CD1c-positive myeloid dendritic cell (primary cell): ENCODE measurements around the gene COPS6.

Source experiments
- DNase-seq: peaks from one replicate; pipeline ENCODE4 v3.0.0-alpha.2; 2016; ENCODE audit errors: extremely low spot score

Gene COPS6

GRCh38 chr7:100088621-100089457 is at the start of gene COPS6:
TSS of gene COPS6 (plus strand) at chr7:100088969. CDS start at chr7:100088991, 22 bp downstream.
- DNase-seq, result peak; percentile 88

GRCh38 chr7:100040575-100040974 is 48.2 kb upstream of the COPS6 start:
- DNase-seq, result no peak

DNA sequence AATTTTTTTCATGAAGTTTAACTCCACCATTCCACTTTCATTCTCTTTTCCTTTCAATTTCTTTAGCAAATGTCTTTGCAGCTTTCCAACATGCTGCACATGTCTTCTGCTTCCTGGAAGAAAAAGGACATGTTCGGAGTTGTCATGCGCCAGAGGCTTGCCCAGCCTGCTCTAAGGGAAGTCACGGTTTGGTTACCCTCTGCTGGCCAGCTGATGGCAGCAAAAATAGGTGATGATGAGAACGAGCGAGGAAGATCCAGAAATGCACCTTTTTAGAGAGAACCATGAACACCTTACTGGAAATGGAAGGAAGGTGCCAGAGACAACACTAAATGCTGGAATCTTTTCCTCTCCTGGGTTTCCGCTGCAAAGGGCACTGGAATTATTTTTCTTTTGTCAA is 44.1 kb upstream of the COPS6 start:
- peak; percentile 23 for DNase-seq

DNA sequence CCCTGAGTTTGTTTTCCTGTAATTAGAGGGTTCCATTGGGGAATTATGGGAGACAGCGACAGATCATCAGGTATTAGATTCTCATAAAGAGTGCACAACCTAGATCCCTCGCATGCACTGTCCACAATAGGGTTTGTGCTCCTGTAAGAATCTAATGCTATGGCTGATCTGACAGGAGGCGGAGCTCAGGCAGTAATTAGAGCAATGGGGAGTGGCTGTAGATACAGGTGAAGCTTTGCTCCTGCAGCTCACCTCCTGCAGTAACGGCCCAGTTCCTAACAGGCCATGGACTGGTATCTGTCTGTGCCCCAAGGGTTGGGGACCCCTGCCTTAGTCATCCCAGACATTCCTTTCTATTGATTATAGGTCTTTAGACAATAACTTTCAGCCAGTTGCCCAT is 40.1 kb upstream of the COPS6 start:
- no peak for DNase-seq

GRCh38 chr7:100049441-100050291 is 39.1 kb upstream of the COPS6 start, which contains the start of gene ZSCAN21:
TSS of gene ZSCAN21 (plus strand) at chr7:100049774. CDS start at chr7:100057007, 7,233 bp downstream.
- peak; percentile 87 for DNase-seq

DNA sequence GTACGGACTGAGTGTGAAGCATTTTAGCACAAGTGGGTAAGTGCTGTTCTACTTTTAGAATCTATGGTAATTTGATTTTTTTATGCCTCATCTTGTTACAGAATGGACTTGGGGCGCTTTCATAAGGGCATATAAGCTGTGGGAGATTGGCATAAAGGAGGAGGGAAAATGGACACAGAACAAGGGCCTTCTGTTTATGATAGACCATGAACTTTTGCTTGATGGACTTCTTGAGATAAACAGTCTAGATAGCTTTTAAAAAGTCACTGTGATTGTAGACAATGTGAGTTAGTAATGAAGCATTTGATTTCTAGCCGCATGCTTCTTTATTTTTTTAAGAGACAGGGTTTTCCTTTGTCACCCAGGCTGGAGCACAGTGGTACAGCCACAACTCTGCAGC is 37.2 kb upstream of the COPS6 start:
- DNase-seq, result no peak

GRCh38 chr7:100053215-100053614 is 35.6 kb upstream of the COPS6 start:
- DNase-seq, result peak; percentile 52

- DNase-seq, result no peak
Observed at GRCh38 chr7:100057006-100057405, 31.8 kb upstream of the COPS6 start.

DNA sequence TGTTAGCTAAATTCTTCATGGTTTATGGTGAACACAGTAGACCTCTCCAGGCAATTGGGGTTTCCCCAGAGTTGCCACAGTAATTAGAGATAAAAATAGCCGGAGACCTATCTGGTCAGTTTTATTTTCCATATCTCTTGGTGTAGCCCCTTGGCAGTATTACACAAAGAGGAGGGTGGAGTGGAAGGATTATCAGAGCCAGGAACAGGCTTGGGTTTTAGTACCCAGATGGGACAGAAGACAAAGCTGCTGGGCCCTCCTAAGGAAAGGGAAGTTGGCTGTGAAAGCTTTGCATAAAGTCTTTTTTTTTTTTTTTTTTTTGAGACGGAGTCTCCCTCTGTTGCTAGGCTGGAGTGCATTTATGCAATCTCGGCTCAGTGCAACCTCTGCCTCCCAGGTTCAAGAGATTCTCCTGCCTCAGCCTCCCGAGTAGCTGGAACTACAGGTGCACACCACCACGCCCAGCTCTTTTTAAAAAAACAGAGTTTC is 29.5 kb upstream of the COPS6 start:
- DNase-seq, result no peak

GRCh38 chr7:100061518-100062193 is 27.1 kb upstream of the COPS6 start:
- no peak for DNase-seq

DNA sequence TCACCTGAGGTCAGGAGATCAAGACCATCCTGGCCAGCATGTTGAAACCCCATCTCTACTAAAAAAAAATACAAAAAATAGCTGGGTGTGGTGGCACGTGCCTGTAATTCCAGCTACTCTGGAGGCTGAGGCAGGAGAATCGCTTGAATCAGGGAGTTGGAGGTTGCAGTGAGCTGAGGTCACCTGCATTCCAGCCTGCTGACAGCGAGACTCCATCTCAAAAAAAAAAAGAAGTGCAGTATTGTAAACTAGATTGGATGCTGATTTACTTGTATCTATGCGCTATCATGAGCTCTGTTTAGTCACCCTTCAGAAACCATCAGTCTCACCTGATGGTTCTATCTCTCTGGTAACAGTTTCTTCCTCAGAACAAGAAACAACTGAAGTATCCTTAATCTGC is 25.4 kb upstream of the COPS6 start:
- DNase-seq, result no peak

GRCh38 chr7:100064162-100064561 is 24.6 kb upstream of the COPS6 start:
- no peak for DNase-seq

GRCh38 chr7:100065452-100066186 is 23.1 kb upstream of the COPS6 start:
- no peak for DNase-seq

- no peak for DNase-seq
Observed at GRCh38 chr7:100066953-100067352, 21.8 kb upstream of the COPS6 start.

GRCh38 chr7:100069991-100070390 is 18.8 kb upstream of the COPS6 start:
- no peak for DNase-seq

DNA sequence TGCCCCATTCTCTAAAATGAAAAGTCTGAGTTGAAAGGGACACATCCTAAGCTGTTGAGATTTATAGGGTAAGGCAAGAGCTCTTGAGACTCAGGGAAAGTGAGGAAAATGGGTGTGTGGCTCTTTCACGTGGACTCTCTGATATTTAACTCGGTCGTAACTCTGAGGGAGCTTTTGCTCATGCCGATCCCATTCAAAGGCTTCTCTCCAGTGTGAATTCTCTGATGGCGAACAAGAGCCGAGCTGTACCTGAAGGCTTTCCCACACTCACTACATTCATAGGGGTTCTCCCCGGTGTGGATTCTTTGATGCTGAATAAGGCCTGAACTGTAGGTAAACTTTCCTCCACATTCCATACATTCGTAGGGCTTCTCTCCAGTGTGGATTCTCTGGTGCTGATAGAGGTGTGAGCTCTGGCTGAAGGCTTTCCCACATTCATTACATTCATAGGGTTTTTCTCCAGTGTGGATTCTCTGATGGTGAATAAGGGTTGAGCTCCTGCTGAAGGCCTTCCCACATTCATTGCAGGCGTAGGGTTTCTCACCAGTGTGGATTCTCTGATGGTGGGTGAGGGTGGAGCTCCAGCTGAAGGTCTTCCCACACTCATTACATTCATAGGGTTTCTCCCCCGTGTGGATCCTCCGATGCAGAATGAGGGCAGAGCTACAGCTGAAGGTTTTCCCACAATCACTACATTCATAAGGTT is 17.6 kb upstream of the COPS6 start:
- DNase-seq, result no peak

DNA sequence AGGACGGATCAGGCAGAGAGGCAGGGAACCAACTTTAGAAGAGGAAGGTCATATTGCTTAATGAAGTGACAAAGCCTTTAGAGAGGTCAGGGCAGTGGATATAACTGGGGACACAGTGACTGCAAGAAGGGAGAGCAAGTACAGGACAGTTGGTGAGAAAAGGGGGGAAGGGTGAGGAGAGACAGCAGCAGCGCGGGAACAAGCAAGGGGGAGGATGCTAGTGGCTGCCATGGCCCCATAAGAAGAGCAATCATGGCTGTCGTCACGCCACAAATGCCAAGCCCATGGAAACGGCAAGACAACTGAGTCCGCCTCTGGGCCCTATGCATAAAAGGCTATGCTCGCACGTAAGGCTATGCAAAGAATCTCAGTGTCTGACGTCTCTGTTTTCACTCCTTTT is 16.3 kb upstream of the COPS6 start:
- no peak for DNase-seq

GRCh38 chr7:100074841-100075240 is 13.9 kb upstream of the COPS6 start:
- no peak for DNase-seq

GRCh38 chr7:100075418-100075817 is 13.4 kb upstream of the COPS6 start:
- DNase-seq, result no peak

- DNase-seq, result no peak
Observed at GRCh38 chr7:100077205-100077604, 11.6 kb upstream of the COPS6 start.
